Endothelial cell of coronary artery (primary cell): Measurements from ENCODE around the gene RHOXF2B. TPM values are rescaled to one million over a fixed set of nuclear protein-coding genes. Genes with fewer than 3 reads are reported as not detected.

ENCODE experiments used
- total RNA-seq: library from RNA; depleted of rRNA; stranded (reverse); fragments of >200 nt; gene quantifications from 2 replicates; pipeline ENCODE4 v1.2.3, GENCODE V29; 2014

Gene RHOXF2B
- not detected in 2 replicates for total RNA-seq

DNA sequence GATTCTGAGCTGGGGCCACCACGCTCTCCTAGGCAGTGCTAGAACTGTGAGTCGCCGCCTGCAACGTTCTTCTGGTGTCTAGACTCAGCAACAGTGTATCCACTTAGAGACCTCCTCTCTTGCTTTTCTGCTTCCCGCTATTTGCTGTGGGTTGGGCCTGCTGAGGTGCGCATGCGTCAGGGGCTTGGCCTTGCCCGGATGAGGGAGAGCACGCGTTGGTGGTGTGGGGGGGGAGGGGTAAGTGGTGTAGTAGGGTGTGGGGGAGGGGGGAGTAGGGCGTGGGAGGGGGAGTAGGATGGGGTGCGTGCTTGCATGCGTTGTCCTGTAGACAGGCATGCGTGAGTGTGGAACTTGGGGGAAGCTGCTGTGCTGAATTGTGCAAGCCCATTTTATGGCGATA lies at the start of gene RHOXF2B:
TSS of gene RHOXF2B (minus strand) at position 101 of the 400 bp plus-strand sequence. CDS start 138 bp downstream, outside the sequence.

DNA sequence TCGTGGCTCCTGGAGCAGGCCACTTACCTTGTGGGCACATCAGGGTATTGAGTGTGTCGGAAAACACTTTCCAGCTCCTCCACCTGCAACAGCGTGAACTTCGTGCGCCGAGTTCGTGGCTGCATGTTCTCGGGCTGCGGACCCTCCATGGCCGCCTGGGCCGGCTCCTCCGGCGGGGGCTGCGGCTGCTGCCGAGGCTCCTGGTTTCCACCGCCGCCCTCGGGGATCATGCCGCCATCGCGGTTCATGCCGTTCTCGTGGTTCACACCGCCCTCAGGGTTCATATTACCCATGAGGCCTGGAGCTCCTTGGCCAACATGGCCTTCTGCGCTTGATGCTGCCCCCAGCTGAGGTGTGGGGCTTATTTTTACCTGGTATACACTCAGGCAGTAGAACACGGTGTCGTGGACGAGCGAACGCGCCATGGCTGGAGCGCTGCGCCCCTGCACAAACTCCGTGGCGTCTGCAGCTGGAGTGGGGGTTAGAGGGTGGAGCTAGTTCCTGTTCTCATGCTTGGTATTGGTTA lies 38.0 kb upstream of the RHOXF2B start, which contains the start of gene RHOXF1:
TSS of gene RHOXF1 (minus strand) at position 476 of the 526 bp plus-strand sequence. CDS start at position 425, 51 bp downstream.

Other genes with a start within 250 kb of the RHOXF2B start
- gene UPF3B, start 224.7 kb downstream of the RHOXF2B start, total RNA-seq = 2.2 and 2.6 TPM in 2 replicates
- 14.0 and 15.6 TPM in 2 replicates for gene RNF113A, start 206.0 kb downstream of the RHOXF2B start, total RNA-seq
- gene NDUFA1, start 205.9 kb downstream of the RHOXF2B start, total RNA-seq = 131 and 165 TPM in 2 replicates
- gene AKAP14, start 181.8 kb downstream of the RHOXF2B start, total RNA-seq = not detected in 2 replicates
- gene NKAP, start 133.9 kb downstream of the RHOXF2B start, total RNA-seq = 3.5 and 3.6 TPM in 2 replicates
- gene RHOXF1, start 38.2 kb upstream of the RHOXF2B start, total RNA-seq = not detected in 2 replicates
- gene RHOXF2, start 80.9 kb upstream of the RHOXF2B start, total RNA-seq = not detected in 2 replicates
- gene ZBTB33, start 173.1 kb upstream of the RHOXF2B start, total RNA-seq = 15.0 and 15.7 TPM in 2 replicates
- gene TMEM255A, start 233.8 kb upstream of the RHOXF2B start, total RNA-seq = under 0.01 TPM in 1 of 2 replicates, not detected in the other